ENCODE measurements around the gene CREB5. TPM values are rescaled to one million over a fixed set of nuclear protein-coding genes. Genes with fewer than 3 reads are reported as not detected.

CREB5 gene
- total RNA-seq, 2 donors from 2014 or later = 0.53 to 2.6 TPM

- Histone ChIP-seq H3K27ac (ENCODE audit: low read depth, low read length) (no peak overlapping the region), H3K4me1 (ENCODE audit: control insufficient read depth, insufficient read depth, low read length) (peaks cover 8% of the 10 kb centered on the region), H3K36me3 (ENCODE audit: control insufficient read depth, insufficient read depth, low read length) (no peaks in the 10 kb centered on the region), H3K27me3 (ENCODE audit: control insufficient read depth, insufficient read depth, low read length, poor library complexity, severe bottlenecking) (no peaks in the 10 kb centered on the region), H3K9me3 (ENCODE audit: control insufficient read depth, low read length) (no peaks in the 10 kb centered on the region), H3K4me3 (ENCODE audit: low read length) (no peak overlapping the region), H3K9ac (ENCODE audit: extremely low read depth, low read length, poor library complexity, severe bottlenecking) (no peak overlapping the region)
- no peak overlapping the region for H3K4me3 Mint-ChIP-seq
- H3K27ac Mint-ChIP-seq = no peak overlapping the region
- no peaks in the 10 kb centered on the region for H3K9me3 Mint-ChIP-seq
- no peak for TF ChIP-seq CTCF (conservative IDR thresholded peaks at IDR 0.05)
- 90% methylated on average over 1 of the region's 1 CpG; no CpG with 5 or more reads in 1 of the 2 experiments for WGBS, 2 experiments (ENCODE audit: insufficient coverage in 1 of 2, insufficient read length in 1 of 2)
- peaks cover 21% of the 10 kb centered on the region for H3K4me1 Mint-ChIP-seq
- no peaks in the 10 kb centered on the region for H3K36me3 Mint-ChIP-seq (ENCODE audit: low read depth)
- no peaks in the 10 kb centered on the region for H3K27me3 Mint-ChIP-seq (ENCODE audit: insufficient read depth)
- no peak for DNase-seq
Observed at GRCh38 chr7:28430616-28431015, 18.3 kb downstream of the CREB5 start.

- Mint-ChIP-seq H3K27ac (no peak overlapping the region), H3K4me3 (no peak overlapping the region), H3K9me3 (no peaks in the 10 kb centered on the region), H3K27me3 (ENCODE audit: insufficient read depth) (no peaks in the 10 kb centered on the region), H3K36me3 (ENCODE audit: low read depth) (no peaks in the 10 kb centered on the region), H3K4me1 (peaks cover 26% of the 10 kb centered on the region)
- no peaks in the 10 kb centered on the region for H3K27me3 ChIP-seq (ENCODE audit: control insufficient read depth, insufficient read depth, low read length, poor library complexity, severe bottlenecking)
- WGBS, 2 experiments (ENCODE audit: insufficient coverage in 1 of 2, insufficient read length in 1 of 2) = 96 to 98% methylated on average over 7 of the region's 7 CpGs
- DNase-seq = no peak
- H3K4me3 ChIP-seq (ENCODE audit: low read length) = no peak overlapping the region
- H3K4me1 ChIP-seq (ENCODE audit: control insufficient read depth, insufficient read depth, low read length) = peaks cover 16% of the 10 kb centered on the region
- H3K9me3 ChIP-seq (ENCODE audit: control insufficient read depth, low read length) = no peaks in the 10 kb centered on the region
- TF ChIP-seq CTCF (conservative IDR thresholded peaks at IDR 0.05) = no peak
- H3K27ac ChIP-seq (ENCODE audit: low read depth, low read length) = no peak overlapping the region
- no peaks in the 10 kb centered on the region for H3K36me3 ChIP-seq (ENCODE audit: control insufficient read depth, insufficient read depth, low read length)
- H3K9ac ChIP-seq (ENCODE audit: extremely low read depth, low read length, poor library complexity, severe bottlenecking) = no peak overlapping the region
Observed at GRCh38 chr7:28432105-28432504, 19.8 kb downstream of the CREB5 start.

- Mint-ChIP-seq H3K27ac (no peak overlapping the region), H3K36me3 (ENCODE audit: low read depth) (no peaks in the 10 kb centered on the region), H3K4me1 (peaks cover 28% of the 10 kb centered on the region), H3K27me3 (ENCODE audit: insufficient read depth) (no peaks in the 10 kb centered on the region), H3K4me3 (no peak overlapping the region), H3K9me3 (no peaks in the 10 kb centered on the region)
- TF ChIP-seq CTCF (conservative IDR thresholded peaks at IDR 0.05) = no peak
- Histone ChIP-seq H3K9me3 (ENCODE audit: control insufficient read depth, low read length) (no peaks in the 10 kb centered on the region), H3K36me3 (ENCODE audit: control insufficient read depth, insufficient read depth, low read length) (no peaks in the 10 kb centered on the region), H3K9ac (ENCODE audit: extremely low read depth, low read length, poor library complexity, severe bottlenecking) (no peak overlapping the region), H3K4me1 (ENCODE audit: control insufficient read depth, insufficient read depth, low read length) (peaks cover 17% of the 10 kb centered on the region), H3K27me3 (ENCODE audit: control insufficient read depth, insufficient read depth, low read length, poor library complexity, severe bottlenecking) (no peaks in the 10 kb centered on the region), H3K4me3 (ENCODE audit: low read length) (no peak overlapping the region), H3K27ac (ENCODE audit: low read depth, low read length) (no peak overlapping the region)
- 92 to 93% methylated on average over 2 of the region's 2 CpGs for WGBS, 2 experiments (ENCODE audit: insufficient coverage in 1 of 2, insufficient read length in 1 of 2)
- DNase-seq = no peak
Observed at GRCh38 chr7:28433039-28433438, 20.7 kb downstream of the CREB5 start.
